OCI-M1 (cell line): Measurements from ENCODE around the gene SPDYE3.
"Not testable (repeated sequence)": the region's sequence is repeated elsewhere in the genome, so short reads cannot be mapped to it uniquely, and the experiment has no call there.

ENCODE experiments used
- DNase-seq: peaks from one replicate; lab custom pipeline; 2025; lab: John Stamatoyannopoulos, UW

SPDYE3 gene

GRCh38 chr7:100349757-100350156 lies 42.3 kb downstream of the SPDYE3 start:
- no peak for DNase-seq

- no peak for DNase-seq
Observed at GRCh38 chr7:100351657-100352058, 44.2 kb downstream of the SPDYE3 start.

GRCh38 chr7:100352230-100352781 lies 44.8 kb downstream of the SPDYE3 start:
- not testable (repeated sequence) for DNase-seq

GRCh38 chr7:100352984-100353684 lies 45.6 kb downstream of the SPDYE3 start:
- DNase-seq, result no peak

DNA sequence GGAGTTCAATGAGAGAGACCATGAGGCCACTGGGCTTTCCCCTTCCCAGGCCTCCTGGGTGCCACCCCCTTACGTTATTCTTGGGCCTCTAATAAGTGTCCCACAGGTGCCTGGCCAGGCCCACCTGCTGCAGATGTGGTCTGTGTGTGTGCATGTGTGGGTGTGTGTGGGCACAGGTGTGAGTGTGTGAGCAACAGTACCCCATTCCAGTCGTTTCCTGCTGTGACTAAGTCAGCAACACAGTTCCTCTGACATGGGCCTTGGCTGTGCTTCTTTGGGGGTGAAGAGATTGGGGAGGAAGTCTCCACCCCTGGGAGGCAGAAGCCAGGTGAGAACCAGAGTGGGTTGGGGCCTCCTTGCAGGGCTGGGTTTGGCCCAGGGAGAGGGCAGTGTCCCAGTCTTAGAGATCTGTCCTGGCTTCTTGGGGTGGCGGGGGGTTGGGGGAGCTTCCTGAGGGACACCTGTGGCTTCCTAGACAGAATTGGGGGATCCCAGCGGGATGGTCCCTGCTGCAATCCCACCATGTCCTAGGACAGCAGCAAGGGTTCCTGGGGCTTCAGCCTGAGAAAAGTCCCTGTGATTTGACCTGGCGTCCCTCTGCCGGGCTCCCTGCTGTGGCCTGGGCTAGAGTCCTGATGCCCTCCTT lies 46.3 kb downstream of the SPDYE3 start:
- no peak for DNase-seq

- no peak for DNase-seq
Observed at GRCh38 chr7:100356416-100357068, 49.0 kb downstream of the SPDYE3 start.

- DNase-seq, result no peak
Observed at GRCh38 chr7:100357131-100357561, 49.6 kb downstream of the SPDYE3 start.

DNA sequence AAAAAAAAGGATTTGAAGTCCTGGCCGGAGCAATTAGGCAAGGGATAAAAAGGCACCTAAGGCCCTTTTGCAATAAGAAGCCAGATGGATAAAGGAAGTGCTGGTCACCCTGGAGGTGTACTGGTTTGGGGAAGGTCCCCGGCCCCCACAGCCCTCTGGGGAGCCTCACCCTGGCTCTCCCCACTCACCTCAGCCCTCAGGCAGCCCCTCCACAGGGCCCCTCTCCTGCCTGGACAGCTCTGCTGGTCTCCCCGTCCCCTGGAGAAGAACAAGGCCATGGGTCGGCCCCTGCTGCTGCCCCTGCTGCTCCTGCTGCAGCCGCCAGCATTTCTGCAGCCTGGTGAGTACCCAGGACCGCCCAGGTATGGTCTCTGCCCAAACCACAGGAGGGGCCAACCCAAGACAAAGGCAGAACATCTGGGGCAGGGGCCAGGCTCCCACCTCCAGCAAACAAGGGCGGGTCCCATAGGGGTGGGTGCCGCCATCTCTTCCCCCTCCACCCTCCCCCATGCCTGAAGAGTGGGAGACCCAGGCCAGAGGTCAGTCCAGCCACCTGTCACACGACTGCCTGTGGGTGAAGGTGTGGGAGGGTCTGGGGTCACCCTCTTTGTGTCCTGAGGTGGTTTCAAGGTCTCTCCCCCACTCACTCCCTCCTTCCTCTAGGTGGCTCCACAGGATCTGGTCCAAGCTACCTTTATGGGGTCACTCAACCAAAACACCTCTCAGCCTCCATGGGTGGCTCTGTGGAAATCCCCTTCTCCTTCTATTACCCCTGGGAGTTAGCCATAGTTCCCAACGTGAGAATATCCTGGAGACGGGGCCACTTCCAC lies 50.7 kb downstream of the SPDYE3 start, which contains the start of gene PILRB:
PILRB (plus strand) TSS at position 91 of the 830 bp plus-strand sequence; CDS start at position 277, 186 bp downstream.
- no peak for DNase-seq

DNA sequence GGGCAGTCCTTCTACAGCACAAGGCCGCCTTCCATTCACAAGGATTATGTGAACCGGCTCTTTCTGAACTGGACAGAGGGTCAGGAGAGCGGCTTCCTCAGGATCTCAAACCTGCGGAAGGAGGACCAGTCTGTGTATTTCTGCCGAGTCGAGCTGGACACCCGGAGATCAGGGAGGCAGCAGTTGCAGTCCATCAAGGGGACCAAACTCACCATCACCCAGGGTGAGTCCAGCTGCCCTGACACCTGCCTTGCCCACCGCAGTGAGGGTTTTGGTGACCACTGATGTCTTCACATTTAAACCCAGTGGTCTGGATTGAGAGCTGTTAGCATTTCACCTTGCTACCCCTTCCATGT lies 51.3 kb downstream of the SPDYE3 start:
- no peak for DNase-seq

DNA sequence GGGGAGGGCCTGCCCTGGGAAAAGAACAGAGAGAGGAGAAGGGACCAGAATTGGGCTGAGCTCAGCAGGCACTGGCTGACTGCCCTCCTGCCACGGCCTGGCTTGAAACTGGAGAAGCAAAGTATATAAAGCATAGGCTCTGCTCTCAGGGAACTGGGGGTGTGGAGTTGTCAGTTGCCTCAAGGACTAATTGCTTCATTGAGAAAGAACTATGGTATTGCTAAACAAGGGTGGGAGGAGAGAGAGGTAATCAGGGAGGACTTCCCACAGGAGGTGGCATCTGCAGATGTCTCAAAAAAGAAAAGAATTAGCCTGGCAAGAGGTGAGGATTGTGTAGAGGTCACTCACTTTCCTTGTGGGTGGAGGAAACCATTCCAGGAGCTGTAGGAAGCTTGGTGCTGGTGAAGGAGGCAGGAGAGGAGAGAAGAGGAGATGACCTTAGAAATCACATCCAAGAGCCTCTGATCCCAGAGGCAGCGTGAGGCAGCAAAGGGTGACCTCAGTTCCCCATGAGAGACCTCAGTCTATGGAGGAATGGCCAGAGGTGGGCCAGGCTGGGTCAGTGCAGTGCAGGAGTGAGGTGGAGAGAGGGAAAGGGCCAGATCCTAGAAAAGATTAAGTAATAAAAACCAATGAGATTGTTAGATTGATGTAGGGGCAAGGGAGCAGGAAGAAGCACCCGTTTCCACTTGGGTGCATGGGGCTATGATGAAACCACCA lies 52.8 kb downstream of the SPDYE3 start:
- DNase-seq, result no peak

DNA sequence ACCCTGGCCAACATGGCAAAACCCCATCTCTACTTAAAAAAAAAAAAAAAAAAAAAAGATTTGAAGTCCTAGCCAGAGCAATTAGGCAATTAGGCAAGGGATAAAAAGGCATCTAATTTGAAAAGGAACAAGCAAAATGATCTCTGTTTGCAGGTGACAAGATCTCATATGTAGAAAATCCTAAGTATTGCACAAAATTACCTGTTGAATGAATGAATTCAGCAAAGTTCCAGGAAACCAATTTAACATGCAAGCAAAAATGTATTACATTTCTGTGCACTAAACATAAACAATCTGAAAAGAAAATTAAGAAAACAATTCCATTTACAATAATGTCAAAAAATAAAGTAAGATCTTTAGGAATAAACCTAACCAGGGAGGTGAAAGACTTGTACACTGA lies 55.6 kb downstream of the SPDYE3 start:
- no peak for DNase-seq

- not testable (repeated sequence) for DNase-seq
Observed at GRCh38 chr7:100363797-100364196, 56.3 kb downstream of the SPDYE3 start.

GRCh38 chr7:100364480-100364879 lies 57.0 kb downstream of the SPDYE3 start:
- DNase-seq, result no peak

- not testable (repeated sequence) for DNase-seq
Observed at GRCh38 chr7:100365998-100366367, 58.5 kb downstream of the SPDYE3 start.

GRCh38 chr7:100366411-100367250 lies 59.1 kb downstream of the SPDYE3 start:
- no peak for DNase-seq

DNA sequence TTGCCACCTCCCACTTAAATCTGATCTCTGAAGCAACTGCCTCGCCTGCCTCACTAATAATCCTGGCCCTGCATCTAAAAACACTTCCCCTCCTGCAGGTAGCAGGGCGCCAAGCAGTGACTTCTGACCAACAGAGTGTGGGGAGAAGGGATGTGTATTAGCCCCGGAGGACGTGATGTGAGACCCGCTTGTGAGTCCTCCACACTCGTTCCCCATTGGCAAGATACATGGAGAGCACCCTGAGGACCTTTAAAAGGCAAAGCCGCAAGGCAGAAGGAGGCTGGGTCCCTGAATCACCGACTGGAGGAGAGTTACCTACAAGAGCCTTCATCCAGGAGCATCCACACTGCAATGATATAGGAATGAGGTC lies 59.7 kb downstream of the SPDYE3 start:
- no peak for DNase-seq

DNA sequence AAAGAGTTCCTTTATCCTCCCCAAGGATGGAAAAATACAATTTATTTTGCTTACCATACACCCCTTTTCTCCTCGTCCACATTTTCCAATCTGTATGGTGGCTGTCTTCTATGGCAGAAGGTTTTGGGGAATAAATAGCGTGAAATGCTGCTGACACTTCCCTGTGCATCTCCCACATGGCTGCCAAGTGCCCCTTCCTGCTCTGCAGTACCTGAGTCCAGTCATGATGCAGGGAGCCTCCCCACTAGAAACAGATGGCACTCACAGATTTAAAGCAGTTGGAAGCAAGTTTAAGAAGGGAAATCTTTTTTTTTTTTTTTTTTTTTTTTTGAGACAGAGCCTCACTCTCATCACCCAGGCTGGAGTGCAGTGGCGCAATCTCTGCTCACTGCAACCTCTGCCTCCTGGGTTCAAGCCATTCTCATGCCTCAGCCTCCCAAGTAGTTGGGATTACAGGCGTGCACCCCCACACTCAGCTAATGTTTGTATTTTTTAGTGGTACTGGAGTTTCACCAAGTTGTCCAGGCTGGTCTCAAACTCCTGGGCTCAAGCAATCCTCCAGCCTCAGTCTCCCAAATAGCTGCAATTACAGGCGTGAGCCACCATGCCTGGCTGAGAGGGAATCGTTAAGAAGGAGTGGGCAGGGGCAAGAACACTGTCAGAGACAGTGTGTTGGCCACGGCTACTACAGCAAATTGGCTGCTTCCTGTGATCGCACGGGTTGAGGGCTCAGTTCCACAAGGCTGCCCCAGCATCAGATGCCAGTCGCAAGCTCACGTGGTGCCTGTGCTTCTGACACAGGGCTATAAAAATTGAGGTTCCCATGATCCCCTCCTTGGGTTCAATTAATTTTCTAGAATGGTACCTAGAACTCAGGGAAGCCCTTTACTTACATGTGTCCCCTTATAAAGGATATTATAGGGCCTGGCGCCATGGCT lies 60.4 kb downstream of the SPDYE3 start:
- no peak for DNase-seq

DNA sequence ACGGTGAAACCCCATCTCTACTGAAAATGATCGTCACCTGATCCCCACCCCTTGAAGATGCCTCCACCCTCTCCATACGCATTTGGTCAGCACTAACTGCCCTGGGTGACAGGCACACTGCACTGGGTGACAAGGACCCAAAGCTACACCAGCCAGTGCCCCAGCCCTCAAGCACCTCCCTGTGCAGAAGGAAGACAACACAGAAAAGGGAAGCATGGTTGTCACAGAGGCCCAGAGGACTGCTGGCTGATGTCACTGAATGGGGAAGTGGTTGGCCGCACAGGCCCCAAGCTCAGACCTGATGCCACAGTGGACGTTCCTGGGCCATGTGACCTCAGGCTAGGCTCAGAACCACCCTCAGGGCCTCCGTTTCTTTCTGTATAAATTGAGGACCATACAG lies 61.6 kb downstream of the SPDYE3 start:
- peak; percentile 99 for DNase-seq

GRCh38 chr7:100370303-100370702 lies 62.8 kb downstream of the SPDYE3 start:
- no peak for DNase-seq
